Measurements from ENCODE around the gene CRYBG2.

The CRYBG2 gene

DNA sequence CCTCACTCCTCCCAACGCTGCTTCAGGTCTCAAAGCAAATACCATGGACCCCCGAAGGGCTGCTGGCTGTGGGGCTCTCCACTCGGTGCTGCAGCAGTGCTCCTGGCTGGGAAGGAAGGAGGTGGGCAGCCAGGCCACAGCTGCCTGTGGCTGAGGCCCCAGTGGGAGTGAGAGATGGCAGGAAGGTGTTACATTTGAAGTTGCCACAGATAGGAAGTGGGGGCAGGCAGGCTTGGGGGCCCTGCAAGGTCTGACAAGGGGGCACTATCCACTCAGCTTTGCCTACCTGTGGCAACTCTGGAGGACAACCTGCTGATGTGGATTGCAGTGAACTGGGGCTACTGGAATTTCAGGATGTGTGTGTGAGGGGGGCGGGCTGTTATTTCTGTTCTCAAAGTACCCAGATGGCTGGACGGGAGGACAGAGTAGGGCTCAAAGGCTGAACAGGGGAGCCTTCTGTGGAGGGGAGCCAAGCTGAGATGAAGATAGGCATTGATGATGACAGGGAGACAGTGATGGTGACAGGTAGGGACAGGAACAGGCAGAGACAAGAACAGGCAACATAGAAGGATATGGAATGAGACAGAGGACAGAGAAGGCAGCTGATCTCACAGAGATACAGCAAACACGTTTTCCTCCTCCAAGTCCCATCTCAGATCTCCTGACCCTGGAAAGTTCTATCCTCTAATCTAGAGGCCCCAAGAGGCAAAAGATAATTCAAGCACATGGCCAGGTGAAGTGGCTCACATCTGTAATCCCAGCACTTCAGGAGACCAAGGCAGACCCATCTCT lies 16.9 kb upstream of the CRYBG2 start:
- no peaks in the 10 kb centered on the region for H3K27me3 ChIP-seq (ENCODE audit: control insufficient read depth, insufficient read depth, low read length)

DNA sequence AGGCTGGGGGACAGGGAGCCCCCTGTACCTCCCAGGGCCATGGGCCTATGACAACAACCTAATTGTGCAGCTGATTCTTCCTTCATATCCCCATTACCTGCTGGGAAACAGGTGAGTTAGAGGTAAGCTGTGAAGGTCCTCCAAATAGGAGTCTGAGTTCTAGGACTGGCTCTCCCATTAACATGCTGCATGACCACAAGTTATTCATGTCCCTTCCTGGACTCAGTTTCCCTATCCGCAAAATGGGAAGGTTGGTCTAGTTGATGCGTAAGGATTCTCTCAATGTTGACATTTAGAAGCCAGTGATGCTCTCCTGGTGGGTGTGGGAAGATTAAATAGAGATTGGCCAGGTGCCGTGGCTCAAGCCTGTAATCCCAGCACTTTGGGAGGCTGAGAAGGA lies 14.6 kb upstream of the CRYBG2 start:
- Histone ChIP-seq H3K27me3 (ENCODE audit: control insufficient read depth, insufficient read depth, low read length) (peaks cover 11% of the 10 kb centered on the region), H3K36me3 (ENCODE audit: control insufficient read depth, insufficient read depth, low read length) (no peaks in the 10 kb centered on the region), H3K9ac (ENCODE audit: low read depth, low read length) (no peak overlapping the region), H3K9me3 (ENCODE audit: control insufficient read depth, insufficient read depth, low read length) (no peaks in the 10 kb centered on the region), H3K27ac (ENCODE audit: low read depth, low read length) (no peak overlapping the region), H3K4me1 (ENCODE audit: control insufficient read depth, insufficient read depth, low read length) (peaks cover 3% of the 10 kb centered on the region; the same call in 1 of the 2 replicates), H3K4me3 (ENCODE audit: low read depth, low read length) (no peak overlapping the region)

More for the DNA sequence above, 16.9 kb upstream of the CRYBG2 start:
- Histone ChIP-seq H3K4me1 (ENCODE audit: control insufficient read depth, insufficient read depth, low read length) (0 out of 2 replicates have a peak, but pooled peaks cover 3% of the 10 kb centered on the region), H3K9me3 (ENCODE audit: control insufficient read depth, insufficient read depth, low read length) (no peaks in the 10 kb centered on the region), H3K4me3 (ENCODE audit: low read depth, low read length) (no peak overlapping the region), H3K9ac (ENCODE audit: low read depth, low read length) (no peak overlapping the region), H3K36me3 (ENCODE audit: control insufficient read depth, insufficient read depth, low read length) (no peaks in the 10 kb centered on the region), H3K27ac (ENCODE audit: low read depth, low read length) (no peak overlapping the region)

GRCh38 chr1:26368006-26368405 lies 14.1 kb upstream of the CRYBG2 start:
- H3K9me3 ChIP-seq (ENCODE audit: control insufficient read depth, insufficient read depth, low read length) = no peaks in the 10 kb centered on the region
- H3K27ac ChIP-seq (ENCODE audit: low read depth, low read length) = no peak overlapping the region
- peaks cover 3% of the 10 kb centered on the region; the same call in 1 of the 2 replicates for H3K4me1 ChIP-seq (ENCODE audit: control insufficient read depth, insufficient read depth, low read length)
- H3K9ac ChIP-seq (ENCODE audit: low read depth, low read length) = no peak overlapping the region
- no peak overlapping the region for H3K4me3 ChIP-seq (ENCODE audit: low read depth, low read length)
- peaks cover 14% of the 10 kb centered on the region for H3K27me3 ChIP-seq (ENCODE audit: control insufficient read depth, insufficient read depth, low read length)
- no peaks in the 10 kb centered on the region for H3K36me3 ChIP-seq (ENCODE audit: control insufficient read depth, insufficient read depth, low read length)

GRCh38 chr1:26367441-26367840 lies 13.5 kb upstream of the CRYBG2 start:
- Histone ChIP-seq H3K27ac (ENCODE audit: low read depth, low read length) (no peak overlapping the region), H3K27me3 (ENCODE audit: control insufficient read depth, insufficient read depth, low read length) (peaks cover 20% of the 10 kb centered on the region), H3K9ac (ENCODE audit: low read depth, low read length) (no peak overlapping the region), H3K36me3 (ENCODE audit: control insufficient read depth, insufficient read depth, low read length) (no peaks in the 10 kb centered on the region), H3K9me3 (ENCODE audit: control insufficient read depth, insufficient read depth, low read length) (no peaks in the 10 kb centered on the region), H3K4me1 (ENCODE audit: control insufficient read depth, insufficient read depth, low read length) (peaks cover 3% of the 10 kb centered on the region; the same call in 1 of the 2 replicates), H3K4me3 (ENCODE audit: low read depth, low read length) (no peak overlapping the region)

GRCh38 chr1:26364956-26365355 lies 11.0 kb upstream of the CRYBG2 start:
- peaks cover 40% of the 10 kb centered on the region for H3K27me3 ChIP-seq (ENCODE audit: control insufficient read depth, insufficient read depth, low read length)
- H3K27ac ChIP-seq (ENCODE audit: low read depth, low read length) = no peak overlapping the region
- no peaks in the 10 kb centered on the region for H3K9me3 ChIP-seq (ENCODE audit: control insufficient read depth, insufficient read depth, low read length)
- no peak overlapping the region for H3K4me3 ChIP-seq (ENCODE audit: low read depth, low read length)
- H3K36me3 ChIP-seq (ENCODE audit: control insufficient read depth, insufficient read depth, low read length) = no peaks in the 10 kb centered on the region
- no peak overlapping the region for H3K9ac ChIP-seq (ENCODE audit: low read depth, low read length)
- peaks cover 9% of the 10 kb centered on the region for H3K4me1 ChIP-seq (ENCODE audit: control insufficient read depth, insufficient read depth, low read length)

DNA sequence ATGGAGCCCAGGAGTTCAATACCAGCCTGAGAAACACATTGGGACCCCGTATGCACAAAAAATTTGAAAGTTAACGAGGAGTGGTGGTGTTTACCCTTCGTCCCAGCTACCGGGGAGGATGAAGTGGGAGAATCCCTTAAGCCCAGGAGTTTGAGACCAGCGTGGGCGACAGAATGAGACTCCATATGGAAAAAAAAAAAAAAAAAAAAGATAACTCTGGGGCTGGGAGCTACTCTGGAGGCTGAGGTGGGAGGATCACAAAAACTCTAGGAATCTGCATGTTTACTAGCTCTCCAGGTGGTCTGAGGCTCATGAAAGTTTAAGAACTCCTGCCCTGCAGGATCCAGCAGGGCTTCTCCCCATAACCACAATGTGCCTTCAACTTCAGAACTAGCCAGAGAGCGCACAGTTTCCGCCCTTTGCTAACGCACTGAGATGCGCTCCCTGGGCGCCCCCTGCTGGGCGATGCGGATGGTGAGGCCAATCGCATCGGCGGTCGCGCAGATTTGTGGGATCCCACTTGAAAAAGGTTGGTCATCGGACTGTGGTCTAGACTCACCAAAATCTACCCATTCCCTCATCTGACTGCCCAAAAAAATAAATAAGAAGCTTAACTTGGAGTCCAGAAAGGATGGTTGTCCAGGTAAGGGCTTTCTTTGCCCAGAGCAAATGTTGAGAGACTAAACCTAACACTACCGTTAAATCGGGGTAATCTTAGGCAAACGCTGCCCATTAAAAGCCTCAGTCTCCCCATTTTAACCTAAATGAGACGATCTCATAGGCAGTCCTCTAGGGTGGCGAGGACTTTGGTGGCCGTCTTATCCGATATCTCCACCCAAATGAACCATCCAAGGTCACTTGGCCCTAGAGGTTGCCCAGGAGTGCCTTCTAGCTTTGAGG lies 9.9 kb upstream of the CRYBG2 start:
- Histone ChIP-seq H3K4me3 (ENCODE audit: low read depth, low read length) (no peak overlapping the region), H3K27me3 (ENCODE audit: control insufficient read depth, insufficient read depth, low read length) (peaks cover 51% of the 10 kb centered on the region), H3K36me3 (ENCODE audit: control insufficient read depth, insufficient read depth, low read length) (no peaks in the 10 kb centered on the region), H3K9ac (ENCODE audit: low read depth, low read length) (no peak overlapping the region), H3K4me1 (ENCODE audit: control insufficient read depth, insufficient read depth, low read length) (peaks cover 14% of the 10 kb centered on the region), H3K27ac (ENCODE audit: low read depth, low read length) (no peak overlapping the region), H3K9me3 (ENCODE audit: control insufficient read depth, insufficient read depth, low read length) (no peaks in the 10 kb centered on the region)

DNA sequence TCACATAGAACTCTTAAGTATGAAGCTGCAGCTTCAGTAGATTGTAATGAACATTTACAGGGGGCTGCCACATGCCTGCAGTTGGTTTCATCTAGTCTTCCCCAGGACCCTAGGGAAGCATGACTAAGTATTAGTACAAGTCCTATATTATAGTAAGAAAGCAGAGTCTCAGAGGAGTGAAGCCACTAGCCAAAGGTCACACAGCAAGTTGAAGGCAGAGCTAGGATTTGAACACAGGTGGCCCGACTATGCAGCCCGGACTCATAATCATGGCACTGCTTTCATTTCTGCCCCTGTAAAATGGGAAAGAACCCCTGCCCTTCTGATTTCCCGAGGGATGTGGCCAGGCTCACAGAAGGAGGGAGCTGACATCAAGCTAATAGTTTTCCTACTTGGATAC lies 8.4 kb upstream of the CRYBG2 start:
- Histone ChIP-seq H3K9me3 (ENCODE audit: control insufficient read depth, insufficient read depth, low read length) (no peaks in the 10 kb centered on the region), H3K27me3 (ENCODE audit: control insufficient read depth, insufficient read depth, low read length) (peaks cover 53% of the 10 kb centered on the region), H3K4me1 (ENCODE audit: control insufficient read depth, insufficient read depth, low read length) (peaks cover 17% of the 10 kb centered on the region), H3K4me3 (ENCODE audit: low read depth, low read length) (no peak overlapping the region), H3K27ac (ENCODE audit: low read depth, low read length) (no peak overlapping the region), H3K36me3 (ENCODE audit: control insufficient read depth, insufficient read depth, low read length) (no peaks in the 10 kb centered on the region), H3K9ac (ENCODE audit: low read depth, low read length) (no peak overlapping the region)

- Histone ChIP-seq H3K4me1 (ENCODE audit: control insufficient read depth, insufficient read depth, low read length) (peaks cover 20% of the 10 kb centered on the region), H3K27me3 (ENCODE audit: control insufficient read depth, insufficient read depth, low read length) (peaks cover 53% of the 10 kb centered on the region), H3K4me3 (ENCODE audit: low read depth, low read length) (no peak overlapping the region), H3K36me3 (ENCODE audit: control insufficient read depth, insufficient read depth, low read length) (no peaks in the 10 kb centered on the region), H3K9me3 (ENCODE audit: control insufficient read depth, insufficient read depth, low read length) (no peaks in the 10 kb centered on the region), H3K27ac (ENCODE audit: low read depth, low read length) (no peak overlapping the region), H3K9ac (ENCODE audit: low read depth, low read length) (no peak overlapping the region)
These were observed 7.7 kb upstream of the CRYBG2 start for GRCh38 chr1:26361605-26362122.

- Histone ChIP-seq H3K4me3 (ENCODE audit: low read depth, low read length) (peak overlapping the region; percentile 62), H3K9ac (ENCODE audit: low read depth, low read length) (no peak overlapping the region), H3K27me3 (ENCODE audit: control insufficient read depth, insufficient read depth, low read length) (peaks cover 53% of the 10 kb centered on the region)
These were observed 7.1 kb upstream of the CRYBG2 start for GRCh38 chr1:26360807-26361604.

DNA sequence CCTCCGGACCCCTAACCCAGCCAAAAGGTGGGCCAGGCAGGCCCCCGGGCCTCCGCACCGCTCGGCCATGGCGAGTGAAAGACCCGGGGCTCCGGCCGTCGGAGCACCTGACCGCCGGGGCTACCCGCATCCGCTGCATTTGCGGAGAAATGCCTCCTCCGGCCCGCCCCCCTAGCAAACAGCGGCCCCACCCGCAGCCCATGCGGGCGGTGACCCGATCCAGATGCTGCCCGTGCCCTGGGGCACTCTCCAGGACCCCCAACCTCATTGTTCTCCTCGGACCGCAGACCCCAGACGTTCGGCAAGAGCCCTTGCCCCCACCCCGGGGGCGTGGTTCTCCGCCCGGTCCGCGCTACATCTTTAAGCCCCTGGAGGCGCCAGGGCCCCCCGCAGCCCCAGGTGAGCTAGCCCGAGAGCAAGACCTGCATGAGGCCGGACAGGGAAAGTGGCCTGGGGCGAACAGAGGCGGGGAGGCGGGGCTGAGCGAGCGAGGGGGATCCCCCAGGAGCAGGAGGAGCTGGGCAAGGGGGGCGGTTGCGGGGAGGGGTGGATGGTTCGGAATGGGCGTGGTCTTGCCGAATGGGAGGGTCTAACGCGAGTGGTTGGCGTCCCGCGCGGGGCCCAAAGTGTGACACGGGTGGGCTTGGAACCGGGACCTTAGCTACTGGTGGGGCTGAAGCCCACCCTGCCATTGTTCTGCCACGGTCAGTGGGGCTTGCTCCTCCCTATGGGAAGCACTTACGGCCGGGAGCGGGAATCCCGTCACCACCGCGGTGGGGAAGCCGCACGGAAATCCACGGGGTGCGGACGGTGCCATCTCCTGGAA lies 6.3 kb upstream of the CRYBG2 start:
- Histone ChIP-seq H3K27me3 (ENCODE audit: control insufficient read depth, insufficient read depth, low read length) (peaks cover 53% of the 10 kb centered on the region), H3K9me3 (ENCODE audit: control insufficient read depth, insufficient read depth, low read length) (no peaks in the 10 kb centered on the region), H3K36me3 (ENCODE audit: control insufficient read depth, insufficient read depth, low read length) (no peaks in the 10 kb centered on the region), H3K27ac (ENCODE audit: low read depth, low read length) (no peak overlapping the region), H3K4me1 (ENCODE audit: control insufficient read depth, insufficient read depth, low read length) (peaks cover 21% of the 10 kb centered on the region), H3K9ac (ENCODE audit: low read depth, low read length) (peak overlapping the region; percentile 14; the same call in 1 of the 2 replicates), H3K4me3 (ENCODE audit: low read depth, low read length) (peak overlapping the region; percentile 62)

More at GRCh38 chr1:26360807-26361604, 7.1 kb upstream of the CRYBG2 start:
- H3K27ac ChIP-seq (ENCODE audit: low read depth, low read length) = no peak overlapping the region
- H3K36me3 ChIP-seq (ENCODE audit: control insufficient read depth, insufficient read depth, low read length) = no peaks in the 10 kb centered on the region
- H3K9me3 ChIP-seq (ENCODE audit: control insufficient read depth, insufficient read depth, low read length) = no peaks in the 10 kb centered on the region
- H3K4me1 ChIP-seq (ENCODE audit: control insufficient read depth, insufficient read depth, low read length) = peaks cover 21% of the 10 kb centered on the region

Data from HUES48 (cell line).